Smooth muscle cell (in vitro differentiated cells): ENCODE results near the gene TP63. TPM values are rescaled to one million over a fixed set of nuclear protein-coding genes. Genes with fewer than 3 reads are reported as not detected.

Source experiments
- DNase-seq: peaks from one replicate; lab custom pipeline; 2025; ENCODE audit not compliant: unreplicated experiment; lab: John Stamatoyannopoulos, UW
- H2AFZ ChIP-seq: fragments of 200-600 bp; sonication (generic); 2 replicates; pipeline ENCODE4 v1.6.0; 2016; ENCODE audit warnings: antibody characterized with exemption, low read depth, mild to moderate bottlenecking
- H3F3A ChIP-seq: fragments of 200-600 bp; sonication (generic); 2 replicates; pipeline ENCODE4 v1.6.0; 2017; ENCODE audit warnings: antibody characterized with exemption, low read depth
- H3K27ac ChIP-seq: fragments of 200-600 bp; sonication (generic); 2 replicates; pipeline ENCODE4 v1.5.1; 2016; ENCODE audit warnings: low read depth, mild to moderate bottlenecking
- H3K27me3 ChIP-seq: fragments of 200-600 bp; sonication (generic); 2 replicates; pipeline ENCODE4 v1.6.1; 2016; ENCODE audit warnings: low read depth, mild to moderate bottlenecking
- H3K36me3 ChIP-seq: fragments of 200-600 bp; sonication (generic); 2 replicates; pipeline ENCODE4 v1.5.1; 2016; ENCODE audit warnings: low read depth
- H3K4me1 ChIP-seq: fragments of 200-600 bp; sonication (generic); 2 replicates; pipeline ENCODE4 v1.5.1; 2016; ENCODE audit warnings: low read depth
- H3K4me2 ChIP-seq: fragments of 200-600 bp; sonication (generic); 2 replicates; pipeline ENCODE4 v1.6.0; 2016; ENCODE audit warnings: mild to moderate bottlenecking
- H3K4me3 ChIP-seq: fragments of 200-600 bp; sonication (generic); 2 replicates; pipeline ENCODE4 v1.5.1; 2016; ENCODE audit warnings: mild to moderate bottlenecking
- H3K79me2 ChIP-seq: fragments of 200-600 bp; sonication (generic); 2 replicates; pipeline ENCODE4 v1.6.0; 2016; ENCODE audit warnings: low read depth, mild to moderate bottlenecking
- H3K9ac ChIP-seq: fragments of 200-600 bp; sonication (generic); 2 replicates; pipeline ENCODE4 v1.6.0; 2016; ENCODE audit warnings: low read depth
- H3K9me3 ChIP-seq: fragments of 200-600 bp; sonication (generic); replicated peaks from 2 replicates; pipeline ENCODE4 v1.5.1; 2016; ENCODE audit warnings: low read depth
- H4K20me1 ChIP-seq: fragments of 200-600 bp; sonication (generic); 2 replicates; pipeline ENCODE4 v1.6.0; 2016; ENCODE audit warnings: low read depth
- CTCF ChIP-seq: fragments of 200-600 bp; sonication (generic); IDR thresholded peaks from 2 replicates; pipeline ENCODE4 v1.5.1; 2017; ENCODE audit warnings: borderline replicate concordance, mild to moderate bottlenecking, antibody characterized with exemption; ENCODE audit not compliant: insufficient read depth, poor library complexity, severe bottlenecking
- WGBS: methylation state at CpG from one replicate; pipeline ENCODE4 v1.1.7; 2016; ENCODE audit warnings: low lambda C conversion rate; 5-methylcytosine and 5-hydroxymethylcytosine counted together
- polyA plus RNA-seq: library from polyadenylated mRNA; unstranded; fragments of >200 nt; fragmentation: Nextera tagmentation; extraction: Ambion mirVana; gene quantifications from 2 replicates; pipeline ENCODE4 v1.2.1, GENCODE V29; 2016
- total RNA-seq: library from RNA; depleted of rRNA; stranded (reverse); fragments of >200 nt; gene quantifications from 2 replicates; pipeline ENCODE4 v1.2.3, GENCODE V29; 2014

Gene TP63
- total and polyA plus RNA-seq, 2 experiments from 2014 or later: 1.9 to 27.1 TPM

GRCh38 chr3:189630767-189631372 lies 319 bp upstream of the TP63 start:
- Histone ChIP-seq H4K20me1 (no peaks in the 10 kb centered on the region), H3K9me3 (no peaks in the 10 kb centered on the region), H2AFZ (peak overlapping the region; percentile 25), H3K79me2 (no peaks in the 10 kb centered on the region), H3K4me2 (no peak overlapping the region), H3K4me3 (no peak overlapping the region), H3K27ac (no peak overlapping the region), H3K4me1 (no peaks in the 10 kb centered on the region), H3F3A (no peaks in the 10 kb centered on the region), H3K27me3 (no peaks in the 10 kb centered on the region), H3K9ac (no peak overlapping the region), H3K36me3 (no peaks in the 10 kb centered on the region)
- 87% methylated on average over 8 of the region's 8 CpGs for WGBS
- DNase-seq: no peak
- no peak for TF ChIP-seq CTCF

- DNase-seq: no peak
- Histone ChIP-seq H3K4me2 (no peak overlapping the region), H3K27ac (no peak overlapping the region), H4K20me1 (no peaks in the 10 kb centered on the region), H3K9me3 (no peaks in the 10 kb centered on the region), H3K4me1 (no peaks in the 10 kb centered on the region), H3K4me3 (no peak overlapping the region), H3K79me2 (no peaks in the 10 kb centered on the region), H3F3A (no peaks in the 10 kb centered on the region), H3K9ac (no peak overlapping the region), H2AFZ (no peak overlapping the region), H3K27me3 (no peaks in the 10 kb centered on the region), H3K36me3 (no peaks in the 10 kb centered on the region)
- no peak for TF ChIP-seq CTCF
- 95% methylated on average over 6 of the region's 6 CpGs for WGBS
Measured at GRCh38 chr3:189631409-189631808, 220 bp downstream of the TP63 start.

GRCh38 chr3:189632242-189632641 lies 1.1 kb downstream of the TP63 start:
- H3K4me1 ChIP-seq: no peaks in the 10 kb centered on the region
- no peak overlapping the region for H3K27ac ChIP-seq
- H3K79me2 ChIP-seq: no peaks in the 10 kb centered on the region
- H3K36me3 ChIP-seq: no peaks in the 10 kb centered on the region
- no peak overlapping the region for H3K4me2 ChIP-seq
- H3K27me3 ChIP-seq: no peaks in the 10 kb centered on the region
- H4K20me1 ChIP-seq: no peaks in the 10 kb centered on the region
- no peak overlapping the region for H2AFZ ChIP-seq
- no peak for TF ChIP-seq CTCF
- DNase-seq: no peak
- WGBS: 81% methylated on average over 5 of the region's 5 CpGs
- H3K9me3 ChIP-seq: no peaks in the 10 kb centered on the region
- H3F3A ChIP-seq: no peaks in the 10 kb centered on the region
- no peak overlapping the region for H3K4me3 ChIP-seq
- no peak overlapping the region for H3K9ac ChIP-seq

GRCh38 chr3:189635339-189635738 lies 4.2 kb downstream of the TP63 start:
- no peaks in the 10 kb centered on the region for H3K36me3 ChIP-seq
- H4K20me1 ChIP-seq: no peaks in the 10 kb centered on the region
- 70% methylated on average over 3 of the region's 3 CpGs for WGBS
- H3K27ac ChIP-seq: no peak overlapping the region
- H3K4me3 ChIP-seq: no peak overlapping the region
- no peak overlapping the region for H3K9ac ChIP-seq
- no peaks in the 10 kb centered on the region for H3F3A ChIP-seq
- H3K9me3 ChIP-seq: no peaks in the 10 kb centered on the region
- no peak overlapping the region for H2AFZ ChIP-seq
- TF ChIP-seq CTCF: no peak
- no peaks in the 10 kb centered on the region for H3K27me3 ChIP-seq
- H3K4me1 ChIP-seq: no peaks in the 10 kb centered on the region
- H3K4me2 ChIP-seq: no peak overlapping the region
- DNase-seq: no peak
- no peaks in the 10 kb centered on the region for H3K79me2 ChIP-seq
